ENCODE measurements around the gene EDC4. TPM values are rescaled to one million over a fixed set of nuclear protein-coding genes. Genes with fewer than 3 reads are reported as not detected.
A peak's percentile ranks its signal among the peaks of the same experiment; 100 is the strongest.

The EDC4 gene
- total RNA-seq, 1 experiment from 2014 or later, result 46.6 TPM

DNA sequence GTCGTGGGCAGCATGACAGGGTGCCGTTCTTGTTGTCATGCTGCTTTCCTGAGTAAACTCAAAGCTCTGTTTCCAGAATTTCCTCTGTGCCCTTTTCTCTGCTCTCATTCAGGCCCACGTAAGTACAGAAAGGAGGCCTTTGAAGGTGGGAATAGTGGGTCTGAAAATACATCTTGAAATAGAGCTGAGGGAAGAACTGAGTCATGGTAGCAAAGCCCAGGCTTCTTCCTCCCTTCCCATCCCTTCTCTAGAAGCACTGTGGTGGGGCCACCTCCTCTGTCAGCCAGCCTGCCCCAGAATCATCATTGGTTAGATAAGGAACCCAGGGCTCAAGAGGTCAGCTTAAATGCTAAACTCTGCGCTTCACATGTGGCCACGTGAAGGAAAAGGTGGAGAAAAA lies 49.4 kb downstream of the EDC4 start:
- in situ Hi-C loops (cut with HindIII; ENCODE audit: low pct_unique_long_range_greater_than_20kb, low sequenced_read_pairs), result no loop called here
- no peak for DNase-seq (ENCODE audit: low read depth)

DNA sequence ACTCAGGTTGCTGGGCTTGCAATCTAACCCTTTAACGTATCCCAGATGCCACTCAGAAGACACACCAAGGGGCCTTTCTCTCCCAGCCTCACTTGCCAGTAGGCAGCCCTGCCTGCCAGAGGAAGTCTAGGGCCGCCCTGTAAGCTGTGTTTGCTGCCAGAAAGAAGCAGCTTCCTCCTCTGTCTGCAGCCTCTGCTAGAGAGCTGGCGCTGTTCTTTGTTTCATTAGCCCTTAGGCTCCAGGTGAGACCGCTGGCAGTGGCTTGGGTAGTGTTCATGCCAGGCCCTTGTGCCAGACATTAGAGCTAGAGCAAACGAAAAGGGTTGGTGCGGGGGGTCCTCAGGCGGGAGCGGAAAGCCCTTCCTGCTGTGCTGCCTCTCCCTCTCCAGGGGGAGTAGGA lies 49.9 kb downstream of the EDC4 start:
- in situ Hi-C loops (cut with HindIII; ENCODE audit: low pct_unique_long_range_greater_than_20kb, low sequenced_read_pairs), result no loop called here
- DNase-seq (ENCODE audit: low read depth), result no peak

DNA sequence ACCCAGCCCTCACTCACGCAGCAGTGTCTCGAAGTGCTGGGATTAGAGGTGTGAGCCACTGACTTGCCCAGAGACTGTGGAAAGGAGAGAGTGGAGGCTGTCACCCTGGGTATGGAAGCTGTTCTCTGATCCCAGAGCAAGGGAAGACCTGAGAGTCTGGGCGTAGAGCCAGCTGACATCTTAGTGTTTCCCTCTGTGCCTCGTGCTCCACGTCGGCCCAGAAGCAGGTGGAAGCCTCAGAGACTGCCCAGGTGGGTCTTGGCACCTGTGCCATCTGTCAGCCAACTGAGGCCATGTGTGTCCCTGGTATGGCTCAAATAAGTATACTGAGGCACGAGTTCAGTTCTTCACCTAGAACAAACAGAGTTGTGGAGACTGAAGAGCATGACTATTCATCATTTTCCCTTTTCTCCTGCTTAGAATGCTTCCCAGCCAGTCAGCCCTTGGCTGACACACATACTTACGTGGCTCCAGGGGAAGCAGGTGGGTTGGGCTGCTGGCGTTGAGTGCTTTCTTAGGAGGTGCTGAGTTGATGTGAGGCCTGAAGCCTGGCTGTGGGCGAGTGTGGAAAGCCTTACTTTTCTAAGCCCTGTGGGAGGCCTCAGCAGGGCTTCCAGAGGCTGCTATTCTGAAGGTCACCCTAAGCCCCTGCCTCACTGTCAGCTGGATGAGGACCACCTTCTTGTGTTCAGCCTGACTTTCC lies 50.7 kb downstream of the EDC4 start:
- in situ Hi-C loops (cut with HindIII; ENCODE audit: low pct_unique_long_range_greater_than_20kb, low sequenced_read_pairs), result no loop called here
- no peak for DNase-seq (ENCODE audit: low read depth)

DNA sequence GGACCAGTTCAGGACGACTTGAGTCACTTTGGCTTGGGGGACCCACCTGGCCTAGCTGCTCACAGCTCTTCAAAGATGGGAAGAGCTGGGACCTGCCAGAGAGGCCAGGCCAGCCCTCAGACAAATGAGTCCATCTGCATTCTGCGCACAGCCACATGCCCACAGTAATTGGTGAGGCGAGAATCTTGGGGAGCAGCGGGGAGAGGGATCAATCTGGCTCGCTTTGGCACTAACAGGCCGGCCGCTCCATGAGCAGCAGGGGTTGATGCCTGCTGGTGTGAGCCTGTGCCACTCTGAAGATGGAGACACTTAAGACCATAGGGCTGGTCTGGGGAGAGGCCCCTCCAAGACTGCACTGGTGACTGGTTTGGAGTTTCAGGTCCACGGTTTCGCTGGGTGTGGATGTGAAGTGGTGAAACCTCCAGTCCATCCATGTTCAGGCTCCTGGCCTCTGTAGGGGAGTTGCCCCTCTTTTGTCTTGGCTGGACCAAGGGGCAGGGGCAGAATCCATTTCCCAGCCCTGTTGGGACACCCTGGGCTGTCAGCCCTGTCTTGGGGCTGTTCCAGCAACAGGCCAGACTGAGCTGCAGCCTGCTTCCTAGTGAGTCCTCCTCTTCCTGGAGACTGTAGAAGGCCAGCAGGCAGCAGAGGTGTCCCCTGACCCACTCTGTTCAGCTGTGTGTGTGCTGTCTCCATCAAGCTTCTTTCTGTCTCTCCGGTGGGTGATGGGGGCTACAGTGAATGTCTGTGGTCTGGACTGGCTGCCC lies 51.5 kb downstream of the EDC4 start:
- in situ Hi-C loops (cut with HindIII; ENCODE audit: low pct_unique_long_range_greater_than_20kb, low sequenced_read_pairs), result no loop called here
- no peak for DNase-seq (ENCODE audit: low read depth)

DNA sequence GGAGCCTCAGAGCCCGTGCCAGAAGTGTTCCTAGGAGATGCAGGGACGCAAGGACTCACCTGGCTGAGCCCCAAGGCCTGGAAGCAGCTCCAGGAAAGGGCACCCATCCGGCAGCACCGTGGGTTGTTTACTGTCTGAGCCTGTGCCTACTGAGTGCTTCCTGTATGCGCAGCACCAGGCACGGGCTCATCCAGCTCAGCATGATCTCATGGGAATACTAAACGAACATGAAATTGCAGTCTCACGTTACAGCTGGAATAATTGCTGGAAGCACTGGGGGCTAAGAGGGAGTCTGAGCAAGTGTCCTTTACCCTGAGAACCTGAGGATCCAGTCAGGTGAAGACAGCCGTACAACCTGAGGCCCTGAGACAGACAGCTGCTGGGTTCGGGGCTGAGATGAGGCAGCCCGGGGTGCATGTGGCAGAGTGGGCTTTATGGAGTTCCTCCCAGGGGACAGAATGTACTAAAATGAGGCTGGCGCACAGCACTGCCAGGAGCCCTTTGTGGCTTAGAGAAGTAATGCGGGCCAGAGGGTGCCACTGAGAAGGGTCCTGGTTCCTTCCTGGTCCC lies 53.4 kb downstream of the EDC4 start:
- in situ Hi-C loops (cut with HindIII; ENCODE audit: low pct_unique_long_range_greater_than_20kb, low sequenced_read_pairs), result no loop called here
- DNase-seq (ENCODE audit: low read depth), result no peak

DNA sequence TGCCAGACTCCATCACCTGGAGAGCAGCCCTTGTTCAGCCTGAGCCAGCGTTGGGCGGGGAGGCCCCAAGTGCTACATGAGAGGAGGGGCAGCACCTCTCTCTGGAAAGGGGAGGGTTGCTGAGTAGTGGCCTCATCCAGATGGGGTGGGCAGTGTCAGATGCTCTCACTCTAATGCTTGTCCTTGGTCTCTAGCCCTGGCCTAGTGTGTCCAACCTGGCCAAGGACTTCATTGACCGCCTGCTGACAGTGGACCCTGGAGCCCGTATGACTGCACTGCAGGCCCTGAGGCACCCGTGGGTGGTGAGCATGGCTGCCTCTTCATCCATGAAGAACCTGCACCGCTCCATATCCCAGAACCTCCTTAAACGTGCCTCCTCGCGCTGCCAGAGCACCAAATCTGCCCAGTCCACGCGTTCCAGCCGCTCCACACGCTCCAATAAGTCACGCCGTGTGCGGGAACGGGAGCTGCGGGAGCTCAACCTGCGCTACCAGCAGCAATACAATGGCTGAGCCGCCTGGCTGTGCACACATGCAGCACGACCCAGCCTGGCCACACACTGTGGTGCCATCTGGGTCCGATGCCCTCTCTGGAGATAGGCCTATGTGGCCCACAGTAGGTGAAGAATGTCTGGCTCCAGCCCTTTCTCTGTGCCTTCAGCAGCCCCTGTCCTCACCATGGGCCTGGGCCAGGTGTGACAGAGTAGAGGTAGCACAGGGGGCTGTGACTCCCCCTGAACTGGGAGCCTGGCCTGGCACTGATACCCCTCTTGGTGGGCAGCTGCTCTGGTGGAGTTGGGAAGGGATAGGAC lies 54.5 kb downstream of the EDC4 start:
- DNase-seq (ENCODE audit: low read depth), result no peak
- in situ Hi-C loops (cut with HindIII; ENCODE audit: low pct_unique_long_range_greater_than_20kb, low sequenced_read_pairs), result no loop called here

DNA sequence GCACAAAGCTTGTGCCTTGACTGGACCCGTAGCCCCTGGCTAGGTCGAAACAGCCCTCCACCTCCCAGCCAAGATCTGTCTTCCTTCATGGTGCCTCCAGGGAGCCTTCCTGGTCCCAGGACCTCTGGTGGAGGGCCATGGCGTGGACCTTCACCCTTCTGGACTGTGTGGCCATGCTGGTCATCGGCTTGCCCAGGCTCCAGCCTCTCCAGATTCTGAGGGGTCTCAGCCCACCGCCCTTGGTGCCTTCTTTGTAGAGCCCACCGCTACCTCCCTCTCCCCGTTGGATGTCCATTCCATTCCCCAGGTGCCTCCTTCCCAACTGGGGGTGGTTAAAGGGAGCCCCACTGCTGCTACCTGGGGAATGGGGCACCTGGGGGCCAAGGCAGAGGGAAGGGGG lies 55.3 kb downstream of the EDC4 start:
- DNase-seq (ENCODE audit: low read depth), result no peak
- in situ Hi-C loops (cut with HindIII; ENCODE audit: low pct_unique_long_range_greater_than_20kb, low sequenced_read_pairs), result no loop called here

DNA sequence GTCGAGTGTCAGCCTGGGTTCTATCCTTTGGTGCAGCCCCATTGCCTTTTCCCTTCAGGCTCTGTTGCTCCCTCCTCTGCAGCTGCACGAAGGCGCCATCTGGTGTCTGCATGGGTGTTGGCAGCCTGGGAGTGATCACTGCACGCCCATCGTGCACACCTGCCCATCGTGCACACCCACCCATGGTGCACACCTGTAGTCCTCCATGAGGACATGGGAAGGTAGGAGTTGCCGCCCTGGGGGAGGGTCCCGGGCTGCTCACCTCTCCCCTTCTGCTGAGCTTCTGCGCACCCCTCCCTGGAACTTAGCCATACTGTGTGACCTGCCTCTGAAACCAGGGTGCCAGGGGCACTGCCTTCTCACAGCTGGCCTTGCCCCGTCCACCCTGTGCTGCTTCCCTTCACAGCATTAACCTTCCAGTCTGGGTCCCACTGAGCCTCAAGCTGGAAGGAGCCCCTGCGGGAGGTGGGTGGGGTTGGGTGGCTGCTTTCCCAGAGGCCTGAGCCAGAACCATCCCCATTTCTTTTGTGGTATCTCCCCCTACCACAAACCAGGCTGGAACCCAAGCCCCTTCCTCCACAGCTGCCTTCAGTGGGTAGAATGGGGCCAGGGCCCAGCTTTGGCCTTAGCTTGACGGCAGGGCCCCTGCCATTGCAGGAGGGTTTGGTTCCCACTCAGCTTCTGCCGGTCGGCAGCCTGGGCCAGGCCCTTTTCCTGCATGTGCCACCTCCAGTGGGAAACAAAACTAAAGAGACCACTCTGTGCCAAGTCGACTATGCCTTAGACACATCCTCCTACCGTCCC lies 55.9 kb downstream of the EDC4 start:
- peak; percentile 51 for DNase-seq (ENCODE audit: low read depth)
- in situ Hi-C loops (cut with HindIII; ENCODE audit: low pct_unique_long_range_greater_than_20kb, low sequenced_read_pairs), result no loop called here

DNA sequence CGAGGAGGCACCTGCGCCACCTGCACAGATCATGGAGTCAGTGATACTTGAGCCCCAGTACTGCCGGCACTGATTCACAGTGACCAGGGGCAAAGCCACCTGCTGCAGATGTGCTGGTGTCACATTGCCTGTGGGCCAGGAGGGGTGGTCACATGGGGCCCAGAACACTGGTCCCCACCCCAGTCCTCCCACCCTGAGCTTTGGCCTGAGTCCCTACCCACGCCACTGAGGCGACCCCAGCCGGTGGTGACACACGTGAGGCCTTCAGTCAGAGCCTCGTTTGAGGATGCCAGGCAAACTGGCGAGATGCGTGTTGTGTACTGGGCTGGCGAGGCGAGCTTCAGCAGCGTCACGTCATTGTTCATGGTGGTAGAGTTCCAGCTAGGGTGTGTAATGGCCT lies 57.3 kb downstream of the EDC4 start:
- no peak for DNase-seq (ENCODE audit: low read depth)

DNA sequence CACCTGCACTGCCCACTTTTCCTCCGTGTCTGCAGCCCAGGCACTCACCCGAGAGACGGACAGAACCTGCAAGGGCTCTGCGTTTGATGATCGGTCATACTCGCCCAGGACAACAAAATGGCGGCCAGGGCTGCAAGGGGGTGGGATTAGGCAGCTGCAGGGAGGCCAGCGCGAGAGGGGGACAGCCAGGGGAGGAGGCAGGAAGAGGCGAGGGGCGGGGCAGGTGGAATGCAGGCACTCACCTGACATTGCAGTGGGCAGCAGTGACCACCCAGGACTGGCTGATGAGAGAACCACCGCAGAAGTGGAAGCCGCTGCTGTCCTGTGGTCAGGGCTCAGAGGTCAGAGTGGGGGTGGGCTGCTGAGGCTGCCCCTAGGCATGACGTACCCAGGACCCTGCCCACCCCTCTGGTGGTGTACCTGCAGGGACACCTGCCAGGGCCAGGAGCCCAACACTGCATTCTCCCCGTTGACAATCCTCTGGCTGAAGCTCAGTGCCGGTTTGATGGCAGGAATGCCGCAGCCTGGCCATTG lies 57.9 kb downstream of the EDC4 start:
- no peak for DNase-seq (ENCODE audit: low read depth)
- in situ Hi-C loops (cut with HindIII; ENCODE audit: low pct_unique_long_range_greater_than_20kb, low sequenced_read_pairs), result no loop called here

More for the DNA sequence above, 57.3 kb downstream of the EDC4 start:
- in situ Hi-C loops (cut with HindIII; ENCODE audit: low pct_unique_long_range_greater_than_20kb, low sequenced_read_pairs), result no loop called here

Other genes with a start within 250 kb of the EDC4 start
- 1.1 TPM in 1 of 2 replicates, not detected in the other for gene CARMIL2, start 227.9 kb upstream of the EDC4 start, total RNA-seq (2014; rRNA removed; shearing (Covaris generic); ENCODE audit: low replicate concordance)
- gene ACD, start 212.8 kb upstream of the EDC4 start, total RNA-seq (2014; rRNA removed; shearing (Covaris generic); ENCODE audit: low replicate concordance), result 20.7 and 33.9 TPM in 2 replicates
- 5.3 and 7.2 TPM in 2 replicates for gene PARD6A, start 212.1 kb upstream of the EDC4 start, total RNA-seq (2014; rRNA removed; shearing (Covaris generic); ENCODE audit: low replicate concordance)
- 0.47 TPM in 1 of 2 replicates, not detected in the other for gene ENKD1, start 206.3 kb upstream of the EDC4 start, total RNA-seq (2014; rRNA removed; shearing (Covaris generic); ENCODE audit: low replicate concordance)
- gene C16orf86, start 206.2 kb upstream of the EDC4 start, total RNA-seq (2014; rRNA removed; shearing (Covaris generic); ENCODE audit: low replicate concordance), result not detected in 2 replicates
- gene GFOD2, start 153.7 kb upstream of the EDC4 start, total RNA-seq (2014; rRNA removed; shearing (Covaris generic); ENCODE audit: low replicate concordance), result 13.5 and 15.7 TPM in 2 replicates
- gene RANBP10, start 66.5 kb upstream of the EDC4 start, total RNA-seq (2014; rRNA removed; shearing (Covaris generic); ENCODE audit: low replicate concordance), result 2.9 and 3.7 TPM in 2 replicates
- gene TSNAXIP1, start 66.2 kb upstream of the EDC4 start, total RNA-seq (2014; rRNA removed; shearing (Covaris generic); ENCODE audit: low replicate concordance), result 0.20 and 0.38 TPM in 2 replicates
- 42.3 and 56.6 TPM in 2 replicates for gene THAP11, start 30.7 kb upstream of the EDC4 start, total RNA-seq (2014; rRNA removed; shearing (Covaris generic); ENCODE audit: low replicate concordance)
- 240 and 242 TPM in 2 replicates for gene NUTF2, start 26.1 kb upstream of the EDC4 start, total RNA-seq (2014; rRNA removed; shearing (Covaris generic); ENCODE audit: low replicate concordance)
- 14.4 and 24.4 TPM in 2 replicates for gene CENPT, start 25.4 kb upstream of the EDC4 start, total RNA-seq (2014; rRNA removed; shearing (Covaris generic); ENCODE audit: low replicate concordance)
- 0.84 and 23.3 TPM in 2 replicates for gene NRN1L, start 11.8 kb downstream of the EDC4 start, total RNA-seq (2014; rRNA removed; shearing (Covaris generic); ENCODE audit: low replicate concordance)
- gene PSKH1, start 20.2 kb downstream of the EDC4 start, total RNA-seq (2014; rRNA removed; shearing (Covaris generic); ENCODE audit: low replicate concordance), result 18.0 and 25.9 TPM in 2 replicates
- 1.1 TPM in 1 of 2 replicates, not detected in the other for gene CTRL, start 58.8 kb downstream of the EDC4 start, total RNA-seq (2014; rRNA removed; shearing (Covaris generic); ENCODE audit: low replicate concordance)
- gene PSMB10, start 63.8 kb downstream of the EDC4 start, total RNA-seq (2014; rRNA removed; shearing (Covaris generic); ENCODE audit: low replicate concordance), result 28.8 and 62.9 TPM in 2 replicates
- gene LCAT, start 71.1 kb downstream of the EDC4 start, total RNA-seq (2014; rRNA removed; shearing (Covaris generic); ENCODE audit: low replicate concordance), result 1.7 and 4.6 TPM in 2 replicates
- 19.8 and 49.8 TPM in 2 replicates for gene SLC12A4, start 95.6 kb downstream of the EDC4 start, total RNA-seq (2014; rRNA removed; shearing (Covaris generic); ENCODE audit: low replicate concordance)
- gene DPEP3, start 107.4 kb downstream of the EDC4 start, total RNA-seq (2014; rRNA removed; shearing (Covaris generic); ENCODE audit: low replicate concordance), result not detected in 2 replicates
- gene DPEP2, start 126.4 kb downstream of the EDC4 start, total RNA-seq (2014; rRNA removed; shearing (Covaris generic); ENCODE audit: low replicate concordance), result not detected in 2 replicates
- not detected in 2 replicates for gene DPEP2NB, start 142.9 kb downstream of the EDC4 start, total RNA-seq (2014; rRNA removed; shearing (Covaris generic); ENCODE audit: low replicate concordance)
- 21.6 and 28.9 TPM in 2 replicates for gene DDX28, start 150.2 kb downstream of the EDC4 start, total RNA-seq (2014; rRNA removed; shearing (Covaris generic); ENCODE audit: low replicate concordance)
- gene DUS2, start 150.2 kb downstream of the EDC4 start, total RNA-seq (2014; rRNA removed; shearing (Covaris generic); ENCODE audit: low replicate concordance), result 17.5 and 29.2 TPM in 2 replicates
- 15.9 and 20.6 TPM in 2 replicates for gene NFATC3, start 212.3 kb downstream of the EDC4 start, total RNA-seq (2014; rRNA removed; shearing (Covaris generic); ENCODE audit: low replicate concordance)

All from Caki2 (cell line).